Neural progenitor cell (in vitro differentiated cells): ENCODE data around the gene TPPP. TPM values are rescaled to one million over a fixed set of nuclear protein-coding genes. Genes with fewer than 3 reads are reported as not detected.

Experiments
- DNase-seq: peaks from one replicate; pipeline ENCODE4 v3.0.0-alpha.2; 2016; ENCODE audit warnings: low spot score
- H2AFZ ChIP-seq: fragments of 200-600 bp; sonication (generic); replicated peaks from 2 replicates; pipeline ENCODE4 v1.6.1; 2016; ENCODE audit warnings: antibody characterized with exemption
- H3F3A ChIP-seq: fragments of 200-600 bp; sonication (generic); 2 replicates; pipeline ENCODE4 v1.6.1; 2016; ENCODE audit warnings: antibody characterized with exemption, low read depth
- H3K27ac ChIP-seq: fragments of 200-600 bp; sonication (generic); 2 replicates; pipeline ENCODE4 v1.5.1; 2016; ENCODE audit warnings: mild to moderate bottlenecking
- H3K27me3 ChIP-seq: fragments of 200-600 bp; sonication (generic); 2 replicates; pipeline ENCODE4 v1.6.1; 2016; ENCODE audit warnings: mild to moderate bottlenecking, moderate library complexity
- H3K36me3 ChIP-seq: fragments of 200-600 bp; sonication (generic); 2 replicates; pipeline ENCODE4 v1.5.1; 2016
- H3K4me1 ChIP-seq: fragments of 200-600 bp; sonication (generic); 2 replicates; pipeline ENCODE4 v1.6.1; 2016; ENCODE audit warnings: mixed run types
- H3K4me2 ChIP-seq: fragments of 200-600 bp; sonication (generic); 2 replicates; pipeline ENCODE4 v1.6.1; 2016
- H3K4me3 ChIP-seq: fragments of 200-600 bp; sonication (generic); 2 replicates; pipeline ENCODE4 v1.5.1; 2016
- H3K79me2 ChIP-seq: fragments of 200-600 bp; sonication (generic); 2 replicates; pipeline ENCODE4 v1.6.1; 2016; ENCODE audit warnings: low read depth
- H3K9ac ChIP-seq: fragments of 200-600 bp; sonication (generic); 2 replicates; pipeline ENCODE4 v1.6.1; 2016
- H3K9me3 ChIP-seq: fragments of 200-600 bp; sonication (generic); 2 replicates; pipeline ENCODE4 v1.5.1; 2016; ENCODE audit warnings: low read depth
- H4K20me1 ChIP-seq: fragments of 200-600 bp; sonication (generic); 2 replicates; pipeline ENCODE4 v1.6.1; 2016; ENCODE audit warnings: low read depth
- H3K27ac Mint-ChIP-seq: 3 replicates; pipeline ENCODE4 v1.8.0; 2021; ENCODE audit warnings: mixed read lengths
- H3K27me3 Mint-ChIP-seq: 2 replicates; pipeline ENCODE4 v1.8.0; 2022; ENCODE audit warnings: low read depth, mild to moderate bottlenecking, inconsistent platforms, moderate library complexity, mixed read lengths; ENCODE audit not compliant: insufficient read depth
- H3K36me3 Mint-ChIP-seq: 3 replicates; pipeline ENCODE4 v1.8.0; 2021; ENCODE audit warnings: mixed read lengths
- H3K4me1 Mint-ChIP-seq: 3 replicates; pipeline ENCODE4 v1.8.0; 2021; ENCODE audit warnings: mixed read lengths
- H3K4me3 Mint-ChIP-seq: 3 replicates; pipeline ENCODE4 v1.8.0; 2021; ENCODE audit warnings: mild to moderate bottlenecking, moderate library complexity, mixed read lengths
- H3K9me3 Mint-ChIP-seq: 3 replicates; pipeline ENCODE4 v1.8.0; 2020; ENCODE audit warnings: mixed read lengths
- CTCF ChIP-seq: fragments of 200-600 bp; sonication (generic); IDR thresholded peaks from 2 replicates; pipeline ENCODE4 v1.5.1; 2017; ENCODE audit warnings: antibody characterized with exemption, mild to moderate bottlenecking
- EZH2 ChIP-seq: fragments of 200-600 bp; sonication (generic); IDR thresholded peaks from 2 replicates; pipeline ENCODE4 v1.6.1; 2017; ENCODE audit warnings: antibody characterized with exemption, mild to moderate bottlenecking, moderate library complexity
- EZH2phosphoT487 ChIP-seq: fragments of 200-600 bp; sonication (generic); IDR thresholded peaks from 2 replicates; pipeline ENCODE4 v1.6.1; 2017; ENCODE audit warnings: antibody characterized with exemption
- total RNA-seq: library from RNA; depleted of rRNA; stranded (reverse); fragments of >200 nt; gene quantifications from 2 replicates; pipeline ENCODE4 v1.2.3, GENCODE V29; 2015; ENCODE audit warnings: low replicate concordance

Gene TPPP
- total RNA-seq, 1 donor from 2014 or later = not detected

GRCh38 chr5:665956-666711 is 27.0 kb downstream of the TPPP start:
- peaks cover 5% of the 10 kb centered on the region for H3K27me3 Mint-ChIP-seq
- Histone ChIP-seq H3K9me3 (no peaks in the 10 kb centered on the region), H3K4me2 (no peak overlapping the region), H3K36me3 (no peaks in the 10 kb centered on the region), H2AFZ (no peak overlapping the region), H3K4me3 (no peak overlapping the region), H3K9ac (no peak overlapping the region), H3K27ac (no peak overlapping the region), H3K4me1 (no peaks in the 10 kb centered on the region), H4K20me1 (peaks cover 27% of the 10 kb centered on the region), H3K27me3 (no peaks in the 10 kb centered on the region), H3F3A (no peaks in the 10 kb centered on the region), H3K79me2 (no peaks in the 10 kb centered on the region)
- no peak for TF ChIP-seq EZH2phosphoT487
- TF ChIP-seq CTCF = no peak
- TF ChIP-seq EZH2 = no peak
- peaks cover 8% of the 10 kb centered on the region for H3K4me1 Mint-ChIP-seq
- no peak for DNase-seq
- no peak overlapping the region for H3K27ac Mint-ChIP-seq
- peaks cover 20% of the 10 kb centered on the region for H3K36me3 Mint-ChIP-seq
- no peak overlapping the region for H3K4me3 Mint-ChIP-seq
- no peaks in the 10 kb centered on the region for H3K9me3 Mint-ChIP-seq

GRCh38 chr5:665541-665955 is 27.6 kb downstream of the TPPP start:
- Histone ChIP-seq H3K36me3 (no peaks in the 10 kb centered on the region), H3K4me2 (no peak overlapping the region), H2AFZ (no peak overlapping the region), H3K9me3 (no peaks in the 10 kb centered on the region), H3K4me1 (no peaks in the 10 kb centered on the region), H4K20me1 (peaks cover 21% of the 10 kb centered on the region), H3K9ac (no peak overlapping the region), H3K4me3 (no peak overlapping the region), H3K79me2 (no peaks in the 10 kb centered on the region), H3F3A (no peaks in the 10 kb centered on the region), H3K27ac (no peak overlapping the region), H3K27me3 (no peaks in the 10 kb centered on the region)
- Mint-ChIP-seq H3K4me1 (peaks cover 8% of the 10 kb centered on the region), H3K27me3 (peaks cover 5% of the 10 kb centered on the region), H3K9me3 (no peaks in the 10 kb centered on the region), H3K27ac (no peak overlapping the region), H3K36me3 (peaks cover 22% of the 10 kb centered on the region), H3K4me3 (no peak overlapping the region)
- TF ChIP-seq EZH2 = no peak
- TF ChIP-seq EZH2phosphoT487 = no peak
- TF ChIP-seq CTCF = no peak
- no peak for DNase-seq

- H3K27ac ChIP-seq = no peak overlapping the region
- H3K27ac Mint-ChIP-seq = no peak overlapping the region
- no peak overlapping the region for H3K4me2 ChIP-seq
- no peaks in the 10 kb centered on the region for H3K9me3 ChIP-seq
- H3K9me3 Mint-ChIP-seq = peaks cover 2% of the 10 kb centered on the region
- H4K20me1 ChIP-seq = peaks cover 17% of the 10 kb centered on the region
- no peak overlapping the region for H3K9ac ChIP-seq
- H3K4me3 ChIP-seq = no peak overlapping the region
- H3K36me3 Mint-ChIP-seq = peaks cover 27% of the 10 kb centered on the region
- no peaks in the 10 kb centered on the region for H3K79me2 ChIP-seq
- H3K4me1 Mint-ChIP-seq = peaks cover 8% of the 10 kb centered on the region
- H3K27me3 Mint-ChIP-seq = peaks cover 5% of the 10 kb centered on the region
- no peak overlapping the region for H3K4me3 Mint-ChIP-seq
- no peaks in the 10 kb centered on the region for H3F3A ChIP-seq
- TF ChIP-seq CTCF (no peak), EZH2phosphoT487 (no peak), EZH2 (no peak)
- DNase-seq = no peak
- no peak overlapping the region for H2AFZ ChIP-seq
- no peaks in the 10 kb centered on the region for H3K27me3 ChIP-seq
- no peaks in the 10 kb centered on the region for H3K4me1 ChIP-seq
- H3K36me3 ChIP-seq = no peaks in the 10 kb centered on the region
Observed at GRCh38 chr5:664994-665360, 28.2 kb downstream of the TPPP start.
